Astrocyte (in vitro differentiated cells and primary cell): ENCODE measurements around the gene CLDN18. TPM values are rescaled to one million over a fixed set of nuclear protein-coding genes. Genes with fewer than 3 reads are reported as not detected.
A peak's percentile ranks its signal among the peaks of the same experiment; 100 is the strongest.

ENCODE experiments used
- DNase-seq: peaks from one replicate; pipeline ENCODE4 v3.0.0-alpha.2; 2010; ENCODE audit warnings: low read depth
- FAIRE-seq: peaks from 2 replicates; lab custom pipeline; 2011; peaks lifted over from hg19 to GRCh38; lab: Jason Lieb, UNC
- H2AFZ ChIP-seq: 2 replicates; pipeline ENCODE4 v1.6.0; 2012; ENCODE audit warnings: low read depth, low read length, inconsistent platforms
- H3K27ac ChIP-seq: 2 replicates; pipeline ENCODE4 v1.5.1; 2011; ENCODE audit warnings: low read depth, low read length, inconsistent platforms
- H3K27me3 ChIP-seq: 2 replicates; pipeline ENCODE4 v1.6.0; 2011; ENCODE audit warnings: low read length, inconsistent platforms; ENCODE audit not compliant: insufficient read depth
- H3K36me3 ChIP-seq: 2 replicates; pipeline ENCODE4 v1.5.1; 2011; ENCODE audit warnings: low read length, inconsistent platforms; ENCODE audit not compliant: insufficient read depth
- H3K4me1 ChIP-seq: 2 replicates; pipeline ENCODE4 v1.5.1; 2011; ENCODE audit warnings: low read length, inconsistent platforms; ENCODE audit not compliant: insufficient read depth
- H3K4me2 ChIP-seq: 2 replicates; pipeline ENCODE4 v1.6.0; 2012; ENCODE audit warnings: low read length, inconsistent platforms
- H3K4me3 ChIP-seq: 2 replicates; pipeline ENCODE4 v1.5.1; 2011; ENCODE audit warnings: low read depth, mild to moderate bottlenecking, low read length, inconsistent platforms; ENCODE audit not compliant: insufficient read depth
- H3K79me2 ChIP-seq: 2 replicates; pipeline ENCODE4 v1.6.0; 2012; ENCODE audit warnings: mild to moderate bottlenecking, low read length, inconsistent platforms; ENCODE audit not compliant: insufficient read depth
- H3K9ac ChIP-seq: 2 replicates; pipeline ENCODE4 v1.6.0; 2012; ENCODE audit warnings: mild to moderate bottlenecking, low read length, inconsistent platforms
- H3K9me3 ChIP-seq: 2 replicates; pipeline ENCODE4 v1.5.1; 2012; ENCODE audit warnings: low read depth, mild to moderate bottlenecking, low read length, inconsistent platforms; ENCODE audit not compliant: insufficient read depth
- H4K20me1 ChIP-seq: 2 replicates; pipeline ENCODE4 v1.6.0; 2012; ENCODE audit warnings: low read length, inconsistent platforms; ENCODE audit not compliant: insufficient read depth
- H3K27ac Mint-ChIP-seq: one replicate; pipeline ENCODE4 v1.8.0; 2021; ENCODE audit warnings: mild to moderate bottlenecking, mixed read lengths; ENCODE audit not compliant: unreplicated experiment
- H3K27me3 Mint-ChIP-seq: one replicate; pipeline ENCODE4 v1.8.0; 2021; ENCODE audit warnings: low read depth, mixed read lengths; ENCODE audit not compliant: unreplicated experiment
- H3K36me3 Mint-ChIP-seq: one replicate; pipeline ENCODE4 v1.8.0; 2021; ENCODE audit warnings: low read depth, mixed read lengths; ENCODE audit not compliant: unreplicated experiment
- H3K4me1 Mint-ChIP-seq: one replicate; pipeline ENCODE4 v1.8.0; 2021; ENCODE audit warnings: low read depth, mixed read lengths; ENCODE audit not compliant: unreplicated experiment
- H3K4me3 Mint-ChIP-seq: one replicate; pipeline ENCODE4 v1.8.0; 2021; ENCODE audit warnings: mild to moderate bottlenecking, moderate library complexity, mixed read lengths; ENCODE audit not compliant: unreplicated experiment
- H3K9me3 Mint-ChIP-seq: one replicate; pipeline ENCODE4 v1.8.0; 2021; ENCODE audit warnings: mild to moderate bottlenecking, mixed read lengths; ENCODE audit not compliant: unreplicated experiment
- EZH2 ChIP-seq: IDR thresholded peaks from 2 replicates; pipeline ENCODE4 v1.6.1; 2012; ENCODE audit warnings: mild to moderate bottlenecking, low read length, inconsistent platforms; ENCODE audit not compliant: insufficient read depth
- total RNA-seq: library from RNA; stranded (reverse); gene quantifications from 2 replicates; pipeline ENCODE4 v1.2.1, GENCODE V29; 2021
- TF ChIP-seq, protein P1 (sequence below): IDR thresholded peaks from 2 replicates; pipeline ENCODE4 v1.5.1; 2011; ENCODE audit warnings: low read depth, mild to moderate bottlenecking, inconsistent platforms, low read length, moderate library complexity; ENCODE audit not compliant: insufficient read depth

CLDN18 gene
- total RNA-seq, 1 donor from 2014 or later = not detected

DNA sequence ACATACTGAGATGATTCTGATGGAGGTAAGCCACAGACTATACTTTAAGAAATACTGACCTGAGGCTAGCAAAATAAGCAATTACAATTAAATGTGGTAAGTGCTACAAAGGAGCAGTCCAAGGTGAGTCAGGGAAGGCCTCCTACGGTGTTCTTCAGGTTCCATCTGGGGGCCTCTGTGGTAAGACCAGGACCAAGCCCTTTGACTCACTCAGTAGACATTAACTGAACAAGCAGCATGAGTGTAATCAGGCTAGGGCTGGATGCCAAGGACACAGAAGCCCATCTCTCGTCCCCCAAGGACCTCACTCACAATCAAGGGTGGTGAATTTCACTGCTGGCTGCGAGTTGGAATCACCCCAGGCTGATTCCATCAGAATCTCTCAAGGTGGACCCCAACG, 68.1 kb downstream of the CLDN18 start:
- H3K9me3 Mint-ChIP-seq = peaks cover 4% of the 10 kb centered on the region
- Histone ChIP-seq H3K27me3 (no peaks in the 10 kb centered on the region), H3K4me1 (peaks cover 58% of the 10 kb centered on the region), H3K4me2 (peak overlapping the region; percentile 24), H2AFZ (no peak overlapping the region), H3K79me2 (no peaks in the 10 kb centered on the region), H3K9me3 (no peaks in the 10 kb centered on the region), H3K9ac (peak overlapping the region; percentile 9), H4K20me1 (peaks cover 4% of the 10 kb centered on the region), H3K27ac (peak overlapping the region; percentile 92), H3K36me3 (peaks cover 4% of the 10 kb centered on the region), H3K4me3 (no peak overlapping the region)
- peaks cover 49% of the 10 kb centered on the region for H3K4me1 Mint-ChIP-seq
- no peak for FAIRE-seq
- H3K36me3 Mint-ChIP-seq = peaks cover 36% of the 10 kb centered on the region
- peak; percentile 66 for DNase-seq
- no peak overlapping the region for H3K4me3 Mint-ChIP-seq
- H3K27ac Mint-ChIP-seq = peak overlapping the region; percentile 71
- no peaks in the 10 kb centered on the region for H3K27me3 Mint-ChIP-seq
- TF ChIP-seq EZH2 = no peak
- TF ChIP-seq, protein P1, sequence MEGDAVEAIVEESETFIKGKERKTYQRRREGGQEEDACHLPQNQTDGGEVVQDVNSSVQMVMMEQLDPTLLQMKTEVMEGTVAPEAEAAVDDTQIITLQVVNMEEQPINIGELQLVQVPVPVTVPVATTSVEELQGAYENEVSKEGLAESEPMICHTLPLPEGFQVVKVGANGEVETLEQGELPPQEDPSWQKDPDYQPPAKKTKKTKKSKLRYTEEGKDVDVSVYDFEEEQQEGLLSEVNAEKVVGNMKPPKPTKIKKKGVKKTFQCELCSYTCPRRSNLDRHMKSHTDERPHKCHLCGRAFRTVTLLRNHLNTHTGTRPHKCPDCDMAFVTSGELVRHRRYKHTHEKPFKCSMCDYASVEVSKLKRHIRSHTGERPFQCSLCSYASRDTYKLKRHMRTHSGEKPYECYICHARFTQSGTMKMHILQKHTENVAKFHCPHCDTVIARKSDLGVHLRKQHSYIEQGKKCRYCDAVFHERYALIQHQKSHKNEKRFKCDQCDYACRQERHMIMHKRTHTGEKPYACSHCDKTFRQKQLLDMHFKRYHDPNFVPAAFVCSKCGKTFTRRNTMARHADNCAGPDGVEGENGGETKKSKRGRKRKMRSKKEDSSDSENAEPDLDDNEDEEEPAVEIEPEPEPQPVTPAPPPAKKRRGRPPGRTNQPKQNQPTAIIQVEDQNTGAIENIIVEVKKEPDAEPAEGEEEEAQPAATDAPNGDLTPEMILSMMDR = no peak

DNA sequence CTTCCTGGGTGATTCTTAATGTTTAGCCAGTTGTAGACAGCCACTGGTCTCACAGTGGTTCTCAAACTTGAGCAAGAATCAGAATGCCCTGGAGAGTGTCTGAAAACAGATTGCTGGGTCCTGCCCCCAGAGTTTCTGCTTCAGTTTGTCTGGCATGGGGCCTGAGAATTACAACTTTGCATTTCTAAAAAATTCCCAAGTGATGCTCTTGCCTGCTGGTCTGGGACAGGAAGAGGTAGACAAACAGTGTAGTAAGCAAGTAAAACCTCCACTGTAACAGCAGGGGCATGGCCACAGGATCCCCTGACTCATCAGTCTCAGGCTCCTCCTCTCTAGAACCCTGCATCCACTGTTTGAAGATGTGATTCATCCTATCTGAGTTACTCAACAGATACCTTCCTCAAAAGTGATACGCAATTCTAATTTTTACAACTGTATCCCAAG, 69.0 kb downstream of the CLDN18 start:
- FAIRE-seq = peak; percentile 89

GRCh38 chr3:138079901-138080300, 69.9 kb downstream of the CLDN18 start:
- Histone ChIP-seq H3K27ac (peak overlapping the region; percentile 52), H3K4me2 (peak overlapping the region; percentile 65), H3K36me3 (peaks cover 17% of the 10 kb centered on the region), H4K20me1 (peaks cover 4% of the 10 kb centered on the region), H2AFZ (no peak overlapping the region), H3K4me3 (no peak overlapping the region), H3K79me2 (no peaks in the 10 kb centered on the region), H3K4me1 (peaks cover 68% of the 10 kb centered on the region), H3K9me3 (no peaks in the 10 kb centered on the region), H3K27me3 (no peaks in the 10 kb centered on the region), H3K9ac (no peak overlapping the region)
- TF ChIP-seq, protein P1 = no peak
- no peak for TF ChIP-seq EZH2
- FAIRE-seq = no peak
- no peak for DNase-seq
- peak overlapping the region; percentile 86 for H3K27ac Mint-ChIP-seq
- no peak overlapping the region for H3K4me3 Mint-ChIP-seq
- peaks cover 40% of the 10 kb centered on the region for H3K36me3 Mint-ChIP-seq
- no peaks in the 10 kb centered on the region for H3K27me3 Mint-ChIP-seq
- peaks cover 2% of the 10 kb centered on the region for H3K9me3 Mint-ChIP-seq
- peaks cover 56% of the 10 kb centered on the region for H3K4me1 Mint-ChIP-seq

More for the DNA sequence above, 69.0 kb downstream of the CLDN18 start:
- H3K36me3 Mint-ChIP-seq = peaks cover 37% of the 10 kb centered on the region
- peaks cover 4% of the 10 kb centered on the region for H4K20me1 ChIP-seq
- DNase-seq = peak; percentile 96
- no peaks in the 10 kb centered on the region for H3K79me2 ChIP-seq
- H3K27me3 ChIP-seq = no peaks in the 10 kb centered on the region
- H3K4me1 Mint-ChIP-seq = peaks cover 56% of the 10 kb centered on the region
- TF ChIP-seq, protein P1 = no peak
- no peak for TF ChIP-seq EZH2
- peaks cover 10% of the 10 kb centered on the region for H3K36me3 ChIP-seq
- H3K27ac ChIP-seq = peak overlapping the region; percentile 92
- H3K27ac Mint-ChIP-seq = peak overlapping the region; percentile 84
- no peak overlapping the region for H2AFZ ChIP-seq
- H3K9ac ChIP-seq = peak overlapping the region; percentile 77
- H3K9me3 Mint-ChIP-seq = peaks cover 2% of the 10 kb centered on the region
- H3K4me2 ChIP-seq = peak overlapping the region; percentile 65
- H3K4me1 ChIP-seq = peaks cover 65% of the 10 kb centered on the region
- H3K27me3 Mint-ChIP-seq = no peaks in the 10 kb centered on the region
- no peak overlapping the region for H3K4me3 ChIP-seq
- peak overlapping the region; percentile 40 for H3K4me3 Mint-ChIP-seq
- no peaks in the 10 kb centered on the region for H3K9me3 ChIP-seq
